ENCODE results near the gene CCDC159.
"Not testable (repeated sequence)": the region's sequence is repeated elsewhere in the genome, so short reads cannot be mapped to it uniquely, and the experiment has no call there.

Gene CCDC159

GRCh38 chr19:11338569-11339253 is 7.6 kb upstream of the CCDC159 start:
- no peak for TF ChIP-seq CTCF (IDR thresholded peaks at IDR 0.05; ENCODE audit: control insufficient read depth, insufficient read depth, low read depth, low read length, missing control alignments)

GRCh38 chr19:11339254-11340098 is 6.8 kb upstream of the CCDC159 start, which contains the start of gene RAB3D:
Gene RAB3D, minus strand, starts transcription at chr19:11339657. Its CDS starts 2,258 bp downstream, at chr19:11337399.
- DNase-seq (ENCODE audit: low read depth) = peak; percentile 44
- TF ChIP-seq CTCF (IDR thresholded peaks at IDR 0.05; ENCODE audit: control insufficient read depth, insufficient read depth, low read depth, low read length, missing control alignments) = no peak
- H3K4me3 ChIP-seq (ENCODE audit: control insufficient read depth, low read depth, low read length) = peak within 1 kb of the TSS; percentile 63

More at GRCh38 chr19:11338569-11339253, 7.6 kb upstream of the CCDC159 start:
- no peak for DNase-seq (ENCODE audit: low read depth)
- H3K4me3 ChIP-seq (ENCODE audit: control insufficient read depth, low read depth, low read length) = peak overlapping the region; percentile 63

- DNase-seq (ENCODE audit: low read depth); H3K4me3 ChIP-seq (ENCODE audit: control insufficient read depth, low read depth, low read length): not testable (repeated sequence)
These were observed 6.2 kb upstream of the CCDC159 start for GRCh38 chr19:11340099-11340467.

GRCh38 chr19:11342429-11342828 is 3.9 kb upstream of the CCDC159 start:
- DNase-seq (ENCODE audit: low read depth) = no peak
- TF ChIP-seq CTCF (IDR thresholded peaks at IDR 0.05; ENCODE audit: control insufficient read depth, insufficient read depth, low read depth, low read length, missing control alignments) = no peak
- H3K4me3 ChIP-seq (ENCODE audit: control insufficient read depth, low read depth, low read length) = no peak overlapping the region

GRCh38 chr19:11345122-11345803 is 1.1 kb upstream of the CCDC159 start:
- no peak for DNase-seq (ENCODE audit: low read depth)
- H3K4me3 ChIP-seq (ENCODE audit: control insufficient read depth, low read depth, low read length) = peak overlapping the region; percentile 63
- no peak for TF ChIP-seq CTCF (IDR thresholded peaks at IDR 0.05; ENCODE audit: control insufficient read depth, insufficient read depth, low read depth, low read length, missing control alignments)

GRCh38 chr19:11347546-11348039 is 1.3 kb downstream of the CCDC159 start:
- H3K4me3 ChIP-seq (ENCODE audit: control insufficient read depth, low read depth, low read length) = no peak overlapping the region
- DNase-seq (ENCODE audit: low read depth) = no peak
- TF ChIP-seq CTCF (IDR thresholded peaks at IDR 0.05; ENCODE audit: control insufficient read depth, insufficient read depth, low read depth, low read length, missing control alignments) = no peak
